ENCODE measurements around the gene IREB2.
A peak's percentile ranks its signal among the peaks of the same experiment; 100 is the strongest.
"Not testable (repeated sequence)": the region's sequence is repeated elsewhere in the genome, so short reads cannot be mapped to it uniquely, and the experiment has no call there.

IREB2 gene

GRCh38 chr15:78434711-78435110 is 3.3 kb upstream of the IREB2 start:
- not testable (repeated sequence) for DNase-seq

- DNase-seq: no peak
Observed at GRCh38 chr15:78437107-78437761, 782 bp upstream of the IREB2 start.

- peak; percentile 21 for DNase-seq
Observed at GRCh38 chr15:78438619-78439285, 736 bp downstream of the IREB2 start.

DNA sequence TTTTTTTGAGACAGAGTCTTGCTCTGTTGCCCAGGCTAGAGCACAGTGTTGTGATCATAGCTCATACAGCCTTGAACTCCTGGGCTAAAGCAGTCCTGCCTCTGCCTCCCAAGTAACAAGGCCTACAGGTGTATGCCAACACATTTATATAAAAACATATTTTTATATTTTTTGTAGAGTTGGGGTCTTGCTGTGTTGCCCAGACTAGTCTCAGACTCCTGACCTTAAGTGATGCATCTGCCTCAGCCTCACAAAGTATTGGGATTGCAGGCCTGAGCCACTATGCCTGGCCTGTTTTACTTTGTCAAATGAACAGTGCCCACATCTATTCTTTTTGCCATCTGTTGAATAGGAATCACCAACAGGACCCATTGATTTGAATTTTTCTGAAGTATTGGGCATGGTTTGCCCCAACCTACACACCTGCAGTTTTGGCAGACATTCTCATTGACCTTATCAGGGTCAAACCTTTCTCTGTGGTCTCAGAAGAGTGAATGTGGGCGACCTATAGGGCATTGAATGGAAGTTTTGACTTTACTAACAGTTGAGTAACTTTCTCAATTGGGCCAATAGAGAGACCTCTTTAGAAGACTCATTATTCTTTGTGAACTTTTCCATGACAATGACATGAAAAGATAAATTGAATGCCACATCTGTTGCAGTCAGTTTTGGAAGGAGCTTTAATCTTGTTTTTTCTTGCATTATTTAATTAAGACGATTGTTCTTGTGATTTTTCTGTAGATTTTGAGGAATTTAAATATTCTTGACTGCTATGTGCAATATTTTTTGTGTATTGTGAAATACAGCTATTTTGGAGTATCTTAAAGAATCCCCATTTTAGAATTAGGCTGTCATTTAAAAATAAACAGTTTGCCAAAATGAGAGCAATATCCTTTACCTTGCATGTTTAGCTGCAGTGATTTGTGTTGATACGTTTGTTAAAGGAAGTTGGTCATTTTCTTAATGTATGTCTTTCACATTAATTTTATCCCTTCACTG is 2.7 kb downstream of the IREB2 start:
- DNase-seq: peak; percentile 19

GRCh38 chr15:78444255-78444654 is 6.2 kb downstream of the IREB2 start:
- DNase-seq: no peak

DNA sequence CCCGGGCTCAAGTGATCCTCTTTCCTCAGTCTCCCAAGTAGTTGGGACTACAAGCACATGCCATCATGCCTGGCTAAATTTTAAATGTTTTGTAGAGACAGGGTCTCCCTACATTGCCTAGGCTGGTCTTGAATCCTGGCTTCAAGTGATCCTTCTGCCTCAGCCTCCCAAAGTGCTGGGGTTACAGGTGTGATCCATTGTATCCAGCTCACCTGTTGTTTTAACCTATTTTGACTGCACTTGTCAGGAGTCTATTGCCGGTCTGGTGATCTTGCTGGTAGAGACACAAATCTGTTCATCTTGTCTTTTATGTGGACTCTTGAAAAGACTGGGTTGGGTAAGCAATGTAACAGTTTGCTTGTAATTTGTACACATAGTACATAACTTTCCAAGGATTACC is 7.9 kb downstream of the IREB2 start:
- DNase-seq: no peak

DNA sequence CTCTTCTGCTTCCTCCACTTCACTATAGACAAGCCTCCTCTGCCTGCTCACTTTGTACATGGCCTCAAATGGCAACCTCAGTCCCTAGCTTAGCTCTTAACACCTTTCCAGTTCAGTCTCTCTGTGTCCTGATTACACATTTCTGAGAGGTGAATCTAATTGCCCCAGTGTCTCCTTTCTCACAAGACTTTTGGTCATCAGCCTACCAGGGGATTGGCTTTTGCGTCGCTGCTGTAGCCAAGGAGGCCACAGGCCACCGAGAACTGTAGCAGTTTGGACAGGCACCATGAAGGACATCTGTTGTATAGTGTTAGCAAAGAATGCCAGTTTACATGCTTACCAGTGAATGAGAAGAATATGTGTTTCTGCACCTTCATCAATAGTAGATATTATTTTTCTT is 8.5 kb downstream of the IREB2 start:
- no peak for DNase-seq

DNA sequence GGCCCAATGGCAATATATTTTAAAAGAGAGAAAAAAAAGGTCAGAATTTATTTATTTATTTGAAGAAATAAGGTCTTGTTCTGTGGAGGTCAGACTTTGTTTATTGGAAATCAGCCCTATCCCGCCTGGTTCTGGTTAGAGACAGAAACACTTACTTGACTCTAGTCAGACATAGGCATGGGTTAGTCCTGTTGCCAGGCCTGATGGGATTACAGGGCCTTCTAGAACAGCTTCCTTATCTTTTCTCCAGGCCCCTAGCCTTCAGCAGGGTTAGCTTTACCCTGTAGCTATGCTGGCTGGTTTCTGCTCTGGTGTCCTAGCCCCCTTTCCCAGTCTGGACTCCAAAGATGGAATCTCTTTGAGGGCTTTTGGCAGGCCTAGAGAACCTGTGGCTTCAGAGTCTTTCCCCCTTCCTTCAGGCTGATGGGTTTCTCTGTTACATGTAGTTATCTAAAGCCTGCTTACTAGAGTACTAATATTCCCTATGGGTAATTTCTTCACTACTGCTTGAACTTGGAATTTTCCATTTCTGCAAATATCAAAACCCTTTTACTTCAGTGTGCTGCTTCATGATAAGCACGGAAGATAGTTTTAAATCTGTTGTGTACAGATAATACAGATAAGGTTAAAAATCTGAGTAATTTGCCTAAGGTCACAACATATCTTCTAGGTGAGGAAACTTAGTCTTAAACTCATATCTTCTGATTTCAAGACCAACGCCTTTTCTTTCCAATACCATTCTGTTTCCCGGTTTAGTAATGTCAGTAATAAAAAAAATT is 10.6 kb downstream of the IREB2 start:
- no peak for DNase-seq

GRCh38 chr15:78449220-78449999 is 11.4 kb downstream of the IREB2 start:
- DNase-seq: no peak

DNA sequence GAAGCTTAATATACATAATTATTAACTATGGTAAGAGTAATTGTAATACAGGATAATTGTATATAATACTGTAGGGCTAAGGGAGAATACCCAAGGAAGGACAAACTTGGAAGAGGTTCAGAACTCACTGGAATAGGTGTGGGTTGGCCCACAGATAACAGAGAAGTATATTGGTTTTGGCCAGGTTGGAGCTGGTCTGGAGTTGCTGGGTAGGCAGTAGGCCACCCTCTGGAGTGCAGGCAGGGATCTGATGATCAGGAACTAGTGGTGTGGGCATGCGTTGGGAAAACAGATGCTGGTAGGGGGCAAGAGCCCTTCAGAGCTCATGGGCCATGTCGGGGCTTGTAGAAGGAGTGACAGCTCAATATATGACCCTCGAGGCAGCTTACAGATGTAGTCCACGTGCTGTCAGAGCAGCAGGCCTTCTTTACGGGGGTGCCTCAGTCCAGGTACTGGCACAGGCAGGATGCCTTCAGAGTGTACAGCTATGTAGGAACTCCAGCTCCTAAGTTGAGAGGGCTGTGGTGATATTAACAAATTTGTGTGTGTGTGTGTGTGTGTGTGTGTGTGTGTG is 12.4 kb downstream of the IREB2 start:
- DNase-seq: no peak

DNA sequence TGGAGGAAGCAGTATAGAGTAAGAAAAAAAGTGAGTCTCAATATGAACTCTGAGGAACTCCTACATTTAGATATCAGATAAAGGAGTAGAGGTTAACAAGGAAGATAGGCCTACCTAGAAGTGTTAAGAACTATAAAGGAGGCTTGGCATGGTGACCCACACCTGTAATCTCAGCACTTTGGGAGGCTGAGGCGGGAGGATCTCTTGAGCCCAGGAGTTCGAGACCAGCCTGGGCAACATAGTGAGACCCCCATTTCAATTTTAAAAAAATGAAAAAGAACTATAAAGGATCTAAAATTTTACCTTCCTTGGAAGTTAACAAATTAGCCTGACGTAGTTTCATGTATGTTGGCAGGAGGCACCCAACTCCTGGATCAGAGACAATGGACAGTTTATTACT is 14.5 kb downstream of the IREB2 start:
- DNase-seq: no peak

- DNase-seq: no peak
Observed at GRCh38 chr15:78453447-78453846, 15.4 kb downstream of the IREB2 start.

GRCh38 chr15:78454992-78455391 is 17.0 kb downstream of the IREB2 start:
- no peak for DNase-seq

DNA sequence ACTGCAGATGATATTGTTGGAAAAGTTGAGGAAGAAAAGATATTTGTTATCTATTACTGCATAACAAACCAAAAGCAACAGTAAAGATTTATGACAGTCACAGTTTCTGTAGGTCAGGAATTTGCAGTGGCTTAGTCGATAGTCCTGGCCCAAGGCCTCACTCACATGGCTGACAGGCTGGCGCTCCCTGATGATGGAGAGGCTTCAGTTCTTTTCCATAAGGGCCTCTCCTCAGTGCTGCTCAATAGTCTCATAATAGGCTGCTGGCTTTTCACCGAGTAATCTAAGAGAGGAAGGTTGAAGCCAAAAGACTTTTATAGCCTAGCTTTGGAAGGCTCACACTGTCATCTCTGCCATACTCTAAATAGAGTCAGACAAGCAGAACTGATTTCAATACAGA is 17.7 kb downstream of the IREB2 start:
- DNase-seq: no peak

DNA sequence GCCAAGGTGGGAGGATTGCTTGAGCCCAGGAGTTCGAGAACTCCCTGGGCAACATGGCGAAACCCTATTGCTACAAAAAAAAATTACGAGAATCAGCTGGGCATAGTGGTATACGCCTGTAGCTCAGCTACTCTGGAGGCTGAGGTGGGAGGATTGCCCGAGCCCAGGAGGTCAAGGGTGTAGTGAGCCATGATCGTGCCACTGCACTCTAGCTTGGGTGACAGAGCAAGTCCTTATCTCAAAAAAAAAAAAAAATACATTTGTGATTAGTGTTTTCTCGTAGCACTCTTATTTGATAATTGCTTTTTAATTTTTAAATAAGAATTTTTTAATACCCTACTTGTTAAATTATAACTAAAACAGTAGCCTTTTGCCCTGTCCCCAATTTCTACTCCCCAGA is 18.4 kb downstream of the IREB2 start:
- DNase-seq: no peak

- no peak for DNase-seq
Observed at GRCh38 chr15:78457101-78457500, 19.1 kb downstream of the IREB2 start.

GRCh38 chr15:78460737-78461136 is 22.7 kb downstream of the IREB2 start:
- no peak for DNase-seq

GRCh38 chr15:78461171-78461888 is 23.3 kb downstream of the IREB2 start:
- no peak for DNase-seq

DNA sequence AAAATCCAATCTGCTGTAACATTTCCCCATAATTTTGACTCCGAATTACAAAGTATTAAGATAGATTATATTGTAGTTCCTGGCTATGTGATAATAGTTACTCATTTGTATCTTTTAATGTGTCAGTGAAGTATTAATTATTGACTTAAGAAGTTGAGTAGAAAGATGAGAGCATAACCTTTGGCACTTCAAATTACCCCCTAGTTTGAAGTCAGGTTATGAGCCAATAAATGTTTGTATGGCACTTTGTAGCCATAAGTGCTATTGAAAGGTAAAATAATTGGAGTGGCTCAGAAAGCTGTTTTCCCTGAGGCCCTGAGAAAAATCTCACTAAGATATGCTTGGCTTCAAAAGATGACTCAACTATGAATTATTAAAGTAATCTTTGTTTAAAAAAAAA is 31.0 kb downstream of the IREB2 start:
- DNase-seq: no peak

- no peak for DNase-seq
Observed at GRCh38 chr15:78477295-78477694, 39.3 kb downstream of the IREB2 start.

- no peak for DNase-seq
Observed at GRCh38 chr15:78479650-78480049, 41.6 kb downstream of the IREB2 start.
